Activated B cell treated with CpG ODN at 0.5 μM for 24 hours (primary cell): ENCODE data around the gene SACM1L. TPM values are rescaled to one million over a fixed set of nuclear protein-coding genes. Genes with fewer than 3 reads are reported as not detected.
"Not testable (repeated sequence)": the region's sequence is repeated elsewhere in the genome, so short reads cannot be mapped to it uniquely, and the experiment has no call there.

ENCODE experiments used
- ATAC-seq: fragments of 200-7000 bp; cut with Tn5 transposase; one replicate; pipeline ENCODE4 v1.10.0; 2021; ENCODE audit warnings: low read depth, mild to moderate bottlenecking, moderate library complexity
- CTCF ChIA-PET: fragments of 350-600 bp; sonication (Branson Sonifier 250); formaldehyde crosslinking; loops from one replicate; lab custom pipeline; 2021; ENCODE audit warnings: antibody characterized with exemption; lab: Charles Lee
- POLR2A ChIA-PET: fragments of 350-600 bp; sonication (Branson Sonifier 250); formaldehyde crosslinking; loops from one replicate; lab custom pipeline; 2021; ENCODE audit warnings: antibody characterized with exemption; lab: Charles Lee
- DNase-seq: peaks from one replicate; pipeline ENCODE4 v3.0.0; 2022
- H3K27ac Mint-ChIP-seq: one replicate; pipeline ENCODE4 v1.8.0; 2020; ENCODE audit warnings: mixed read lengths
- H3K27me3 Mint-ChIP-seq: one replicate; pipeline ENCODE4 v1.8.0; 2021; ENCODE audit warnings: mixed read lengths
- H3K36me3 Mint-ChIP-seq: one replicate; pipeline ENCODE4 v1.8.0; 2021; ENCODE audit warnings: low read depth, mixed read lengths
- H3K4me1 Mint-ChIP-seq: one replicate; pipeline ENCODE4 v1.8.0; 2021; ENCODE audit warnings: mixed read lengths
- H3K4me3 Mint-ChIP-seq: one replicate; pipeline ENCODE4 v1.8.0; 2020; ENCODE audit warnings: mild to moderate bottlenecking, mixed read lengths
- H3K9me3 Mint-ChIP-seq: one replicate; pipeline ENCODE4 v1.8.0; 2020; ENCODE audit warnings: mixed read lengths
- CTCF ChIP-seq: fragments of 200-600 bp; IDR thresholded peaks from one replicate; pipeline ENCODE4 v1.8.0; 2022; ENCODE audit warnings: antibody characterized with exemption, mild to moderate bottlenecking
- intact Hi-C: fragments of 100-400 bp; cut with micrococcal nuclease; formaldehyde crosslinking; loops from one replicate; pipeline ENCODE4 v1.15.1; 2024
- total RNA-seq: library from RNA; stranded (reverse); gene quantifications from 2 replicates; pipeline ENCODE4 v1.2.3, GENCODE V29; 2022

The SACM1L gene
- total RNA-seq, 1 donor from 2014 or later, result 55.5 TPM

- POLR2A ChIA-PET, result interaction anchor here (0.5 to 2.0 kb wide), 13 partner anchors 9 to 1756 kb away, joined by 3 to 9 read pairs (median 3); partner anchors contain the start of genes ALS2CL and LIMD1
- CTCF ChIA-PET, result interaction anchor here (1.1 to 4.5 kb wide), 2 partner anchors 29 to 694 kb away, joined by 3 to 25 read pairs; no protein-coding TSS in a partner anchor
- ATAC-seq, result no peak
- no peak for TF ChIP-seq CTCF
- peaks cover 37% of the 10 kb centered on the region for H3K36me3 Mint-ChIP-seq
- H3K4me1 Mint-ChIP-seq, result peaks cover 67% of the 10 kb centered on the region
- no peaks in the 10 kb centered on the region for H3K9me3 Mint-ChIP-seq
- no peak for DNase-seq
- H3K4me3 Mint-ChIP-seq, result peak overlapping the region; percentile 88
- intact Hi-C loops, result loop anchor here (1.0 to 5.0 kb wide), 3 partner anchors 43 to 153 kb away; partner anchors contain the start of gene LZTFL1
- H3K27ac Mint-ChIP-seq, result peak overlapping the region; percentile 98
- peaks cover 3% of the 10 kb centered on the region for H3K27me3 Mint-ChIP-seq
These were observed 570 bp downstream of the SACM1L start for GRCh38 chr3:45689787-45690145.

- ATAC-seq (no peak), DNase-seq (no peak)
- Mint-ChIP-seq H3K4me3 (peak overlapping the region; percentile 88), H3K27me3 (peaks cover 3% of the 10 kb centered on the region), H3K27ac (peak overlapping the region; percentile 98), H3K4me1 (peaks cover 74% of the 10 kb centered on the region), H3K9me3 (no peaks in the 10 kb centered on the region), H3K36me3 (peaks cover 39% of the 10 kb centered on the region)
- ChIA-PET CTCF (interaction anchor here (4.5 kb wide), 1 partner anchor 30 kb away, joined by 25 read pairs; no protein-coding TSS in a partner anchor), POLR2A (interaction anchor here (1.4 to 2.0 kb wide), 2 partner anchors 26 to 94 kb away, joined by 3 to 9 read pairs; no protein-coding TSS in a partner anchor)
- intact Hi-C loops, result no loop called here
- TF ChIP-seq CTCF, result no peak
These were observed 1.3 kb downstream of the SACM1L start for GRCh38 chr3:45690336-45691035.

GRCh38 chr3:45691842-45692241 is 2.6 kb downstream of the SACM1L start:
- H3K36me3 Mint-ChIP-seq, result peaks cover 49% of the 10 kb centered on the region
- CTCF ChIA-PET, result no interaction called here
- no peaks in the 10 kb centered on the region for H3K9me3 Mint-ChIP-seq
- H3K27ac Mint-ChIP-seq, result peak overlapping the region; percentile 38
- ATAC-seq (no peak), DNase-seq (no peak)
- intact Hi-C loops, result no loop called here
- peaks cover 81% of the 10 kb centered on the region for H3K4me1 Mint-ChIP-seq
- POLR2A ChIA-PET, result interaction anchor here (0.7 kb wide), 1 partner anchor 13 kb away, joined by 4 read pairs; no protein-coding TSS in a partner anchor
- peaks cover 3% of the 10 kb centered on the region for H3K27me3 Mint-ChIP-seq
- no peak for TF ChIP-seq CTCF
- peak overlapping the region; percentile 40 for H3K4me3 Mint-ChIP-seq

- H3K36me3 Mint-ChIP-seq, result peaks cover 52% of the 10 kb centered on the region
- H3K9me3 Mint-ChIP-seq, result no peaks in the 10 kb centered on the region
- DNase-seq, result no peak
- TF ChIP-seq CTCF, result no peak
- no peak for ATAC-seq
- CTCF ChIA-PET, result interaction anchor here (2.1 kb wide), 1 partner anchor 33 kb away, joined by 10 read pairs; no protein-coding TSS in a partner anchor
- H3K27me3 Mint-ChIP-seq, result peaks cover 3% of the 10 kb centered on the region
- H3K4me1 Mint-ChIP-seq, result peaks cover 84% of the 10 kb centered on the region
- H3K27ac Mint-ChIP-seq, result peak overlapping the region; percentile 35
- intact Hi-C loops, result no loop called here
- POLR2A ChIA-PET, result interaction anchor here (1.5 kb wide), 1 partner anchor 32 kb away, joined by 3 read pairs; no protein-coding TSS in a partner anchor
- no peak overlapping the region for H3K4me3 Mint-ChIP-seq
These were observed 3.7 kb downstream of the SACM1L start for GRCh38 chr3:45692866-45693265.

GRCh38 chr3:45693941-45694521 is 4.8 kb downstream of the SACM1L start:
- ATAC-seq (peak; percentile 1), DNase-seq (no peak)
- peaks cover 73% of the 10 kb centered on the region for H3K4me1 Mint-ChIP-seq
- H3K27ac Mint-ChIP-seq, result peak overlapping the region; percentile 78
- intact Hi-C loops, result no loop called here
- peak overlapping the region; percentile 55 for H3K4me3 Mint-ChIP-seq
- peaks cover under 1% of the 10 kb centered on the region for H3K27me3 Mint-ChIP-seq
- ChIA-PET POLR2A (interaction anchor here (1.5 kb wide), 1 partner anchor 30 kb away, joined by 3 read pairs; no protein-coding TSS in a partner anchor), CTCF (interaction anchor here (0.6 to 2.1 kb wide), 4 partner anchors 12 to 684 kb away, joined by 3 to 10 read pairs (median 3); no protein-coding TSS in a partner anchor)
- no peak for TF ChIP-seq CTCF
- peaks cover 48% of the 10 kb centered on the region for H3K36me3 Mint-ChIP-seq
- no peaks in the 10 kb centered on the region for H3K9me3 Mint-ChIP-seq

GRCh38 chr3:45695166-45695565 is 6.0 kb downstream of the SACM1L start:
- H3K9me3 Mint-ChIP-seq, H3K27me3 Mint-ChIP-seq, intact Hi-C loops, DNase-seq, H3K4me3 Mint-ChIP-seq, POLR2A ChIA-PET, ATAC-seq: not testable (repeated sequence)
- Mint-ChIP-seq H3K27ac (peak overlapping the region; percentile 46), H3K4me1 (peaks cover 73% of the 10 kb centered on the region), H3K36me3 (peaks cover 50% of the 10 kb centered on the region)
- CTCF ChIA-PET, result interaction anchor here (1.2 kb wide), 1 partner anchor 33 kb away, joined by 3 read pairs; no protein-coding TSS in a partner anchor
